T47D (cell line): ENCODE data around the gene ACSM6.
"Not testable (repeated sequence)": the region's sequence is repeated elsewhere in the genome, so short reads cannot be mapped to it uniquely, and the experiment has no call there.

ENCODE experiments used
- DNase-seq, 2 experiments: peaks; one replicate each; pipeline versions ENCODE4 v3.0.0 to v3.0.0-alpha.2; 2011 to 2012; ENCODE audit warnings: low read depth in 1 of 2, low spot score in 1 of 2
- JUND ChIP-seq: IDR thresholded peaks from 2 replicates; pipeline ENCODE4 v1.6.1; 2012; ENCODE audit warnings: low read depth
- in situ Hi-C: cut with HindIII; loops from 2 replicates; pipeline ENCODE4 v1.10.0; 2016; ENCODE audit warnings: low sequenced_read_pairs, low pct_unique_long_range_greater_than_20kb

ACSM6 gene

DNA sequence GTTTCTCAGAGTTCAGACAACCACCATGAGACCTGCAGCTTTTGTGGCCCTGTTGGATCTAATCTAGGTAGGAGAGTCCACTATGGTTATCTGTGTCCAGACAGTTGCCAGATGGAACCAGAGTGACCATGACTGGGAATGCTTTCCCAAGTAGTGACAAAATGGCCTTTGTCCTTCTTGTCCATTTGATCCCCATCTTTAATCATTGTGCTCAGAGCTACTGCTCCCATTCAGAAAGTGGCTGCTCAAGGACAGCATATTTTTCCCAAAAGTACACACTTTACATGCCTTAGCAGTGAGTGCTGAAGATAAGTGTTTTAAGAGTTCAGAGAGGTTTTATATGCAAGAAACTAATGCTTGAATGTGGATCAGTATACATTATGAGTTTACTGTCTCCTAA, 5.4 kb upstream of the ACSM6 start:
- no peak for DNase-seq
- no peak for TF ChIP-seq JUND
- in situ Hi-C loops: no loop called here

GRCh38 chr10:95196046-95196445, 2.0 kb downstream of the ACSM6 start:
- in situ Hi-C loops: no loop called here
- no peak for DNase-seq
- no peak for TF ChIP-seq JUND

DNA sequence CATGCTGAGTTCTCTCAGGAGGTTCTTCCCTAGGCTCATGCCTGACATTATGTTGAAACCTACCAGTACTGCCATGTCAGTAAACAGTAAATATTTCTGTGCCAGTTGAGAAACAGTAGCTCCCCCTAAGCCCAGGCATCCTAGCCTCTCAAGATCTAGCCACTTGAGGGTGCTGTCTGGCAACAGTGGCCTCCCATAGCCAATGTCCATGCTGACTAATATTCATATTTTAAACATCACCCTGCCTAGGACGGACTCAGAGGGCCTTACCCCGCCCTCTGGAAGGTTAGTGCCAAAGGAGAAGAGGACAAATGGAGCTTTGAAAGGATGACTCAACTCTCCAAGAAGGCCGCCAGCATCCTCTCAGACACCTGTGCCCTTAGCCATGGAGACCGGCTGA, 7.7 kb downstream of the ACSM6 start:
- peak in 1 of 2 experiments; percentile 41 for DNase-seq
- in situ Hi-C loops: no loop called here
- TF ChIP-seq JUND: no peak

DNA sequence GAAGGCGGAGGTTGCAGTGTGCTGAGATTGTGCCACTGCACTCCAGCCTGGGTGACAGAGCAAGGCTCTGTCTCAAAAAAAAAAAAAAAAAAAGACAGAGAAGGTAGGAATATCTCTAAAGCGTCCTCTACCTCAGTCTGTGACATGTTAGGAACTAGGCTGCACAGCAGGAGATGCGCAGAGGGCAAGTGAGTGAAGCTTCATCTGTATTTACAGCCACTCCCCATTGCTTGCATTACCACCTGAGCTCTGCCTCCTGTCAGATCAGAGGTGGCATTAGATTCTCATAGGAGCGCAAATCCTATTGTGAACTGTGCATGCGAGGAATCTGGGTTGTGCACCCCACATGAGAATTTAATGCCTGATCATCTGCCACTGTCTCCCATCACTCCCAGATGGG, 8.8 kb downstream of the ACSM6 start:
- not testable (repeated sequence) for DNase-seq

DNA sequence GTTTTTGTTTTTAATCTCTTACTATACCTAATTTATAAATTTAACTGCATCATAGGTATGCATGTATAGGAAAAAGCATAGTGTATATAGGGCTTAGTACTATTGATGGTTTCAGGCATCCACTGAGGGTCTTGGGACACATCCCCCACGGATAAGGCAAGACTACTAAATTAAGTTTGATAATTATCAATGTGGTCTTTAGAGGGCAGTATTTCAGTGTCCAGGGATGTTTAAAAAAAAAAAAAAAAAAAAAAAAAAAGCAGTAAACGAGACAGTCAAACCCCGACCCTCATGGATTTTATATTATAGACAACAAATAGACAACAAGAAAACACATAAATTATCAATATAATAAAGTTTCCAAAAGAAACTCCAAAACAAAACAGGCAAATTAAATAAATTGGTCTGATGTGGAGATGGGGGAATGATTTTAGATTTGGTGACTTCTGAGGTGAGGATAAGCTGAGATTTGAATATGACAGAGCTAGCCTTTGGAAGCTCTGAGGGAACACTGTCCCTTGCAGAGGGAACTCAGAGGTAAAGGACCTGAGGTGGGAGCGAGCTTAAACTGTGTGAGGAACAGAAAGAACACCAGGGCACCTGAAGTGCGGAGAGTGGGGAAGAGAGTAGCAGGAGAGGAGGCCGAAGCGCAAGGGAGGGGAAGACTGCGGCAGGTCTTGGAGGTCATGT, 14.8 kb downstream of the ACSM6 start:
- in situ Hi-C loops: no loop called here
- no peak for TF ChIP-seq JUND
- no peak for DNase-seq

More for the DNA sequence above, 8.8 kb downstream of the ACSM6 start:
- in situ Hi-C loops: not testable (repeated sequence)

GRCh38 chr10:95209509-95210127, 15.6 kb downstream of the ACSM6 start:
- DNase-seq: no peak
- TF ChIP-seq JUND: no peak
- in situ Hi-C loops: no loop called here

- no peak for DNase-seq
- no peak for TF ChIP-seq JUND
- in situ Hi-C loops: no loop called here
These were observed 17.7 kb downstream of the ACSM6 start for GRCh38 chr10:95211606-95212279.

- DNase-seq: no peak
- in situ Hi-C loops: no loop called here
- no peak for TF ChIP-seq JUND
These were observed 20.3 kb downstream of the ACSM6 start for GRCh38 chr10:95214369-95214768.

DNA sequence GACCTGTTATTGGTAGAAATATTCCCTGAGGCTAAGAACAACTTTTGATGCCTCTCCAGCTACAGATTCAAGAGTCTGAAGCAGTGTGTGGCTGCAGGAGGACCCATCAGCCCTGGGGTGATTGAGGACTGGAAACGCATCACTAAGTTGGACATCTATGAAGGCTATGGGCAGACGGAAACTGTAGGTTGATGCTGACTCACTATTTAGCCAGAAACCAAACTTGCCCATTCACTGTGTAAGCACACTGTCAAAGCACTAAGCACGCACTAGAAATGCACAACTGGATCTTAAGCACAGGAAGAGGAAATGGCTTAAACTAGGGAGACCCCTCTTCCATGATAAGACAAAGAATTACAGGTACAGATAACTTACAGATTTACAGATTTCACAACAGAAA, 20.8 kb downstream of the ACSM6 start:
- no peak for TF ChIP-seq JUND
- no peak for DNase-seq
- in situ Hi-C loops: no loop called here

GRCh38 chr10:95217476-95217875, 23.4 kb downstream of the ACSM6 start:
- TF ChIP-seq JUND: no peak
- in situ Hi-C loops: no loop called here
- no peak for DNase-seq

DNA sequence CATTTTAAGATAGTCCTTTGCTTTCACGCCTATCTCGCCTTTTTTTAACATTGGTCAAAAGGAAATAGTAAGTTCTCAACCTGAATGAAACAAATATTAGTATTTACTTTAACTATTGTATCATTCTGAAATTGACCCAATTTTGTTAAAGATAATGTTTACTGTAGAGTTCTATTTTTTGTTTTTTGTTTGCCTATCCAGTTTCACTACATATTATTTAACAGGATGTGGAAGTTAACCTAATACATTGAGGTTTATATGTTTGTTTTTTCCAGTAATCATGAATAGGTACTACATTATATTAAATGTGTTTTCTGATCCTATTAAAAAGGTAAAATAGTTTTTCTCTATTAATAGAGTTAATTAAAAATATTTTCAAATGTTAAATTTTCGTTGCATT, 26.5 kb downstream of the ACSM6 start:
- TF ChIP-seq JUND: no peak
- in situ Hi-C loops: no loop called here
- DNase-seq: no peak

GRCh38 chr10:95221124-95221523, 27.1 kb downstream of the ACSM6 start:
- DNase-seq: no peak
- no peak for TF ChIP-seq JUND
- in situ Hi-C loops: no loop called here

- peak in 1 of 2 experiments; percentile 46 for DNase-seq
- peak; percentile 62; the same call in 1 of the 2 replicates for TF ChIP-seq JUND
- in situ Hi-C loops: no loop called here
These were observed 31.1 kb downstream of the ACSM6 start for GRCh38 chr10:95225136-95225535.

- in situ Hi-C loops, DNase-seq: not testable (repeated sequence)
These were observed 35.1 kb downstream of the ACSM6 start for GRCh38 chr10:95228934-95229723.
